HepG2 (cell line): ENCODE measurements around the gene DCAF6. TPM values are rescaled to one million over a fixed set of nuclear protein-coding genes. Genes with fewer than 3 reads are reported as not detected.

Experiments
- ATAC-seq: fragments of 200-7000 bp; cut with Tn5 transposase; 3 replicates; pipeline ENCODE4 v1.9.1; 2020; ENCODE audit warnings: mild to moderate bottlenecking, moderate library complexity
- BruUV-seq: library from RNA; stranded (reverse); fragments of 400-500 nt; replicated peaks from 2 replicates; lab custom pipeline; 2021; lab: Mats Ljungman, UMichigan
- CTCF ChIA-PET: fragments of 300-600 bp; formaldehyde crosslinking; extraction: SDS; loops from one replicate; lab custom pipeline; 2021; ENCODE audit warnings: low total read pairs, inconsistent platforms, low intra/inter-chr PET ratio; lab: Yijun Ruan, JAX
- POLR2A ChIA-PET: fragments of 350-600 bp; sonication (Branson Sonifier 250); formaldehyde crosslinking; loops from one replicate; lab custom pipeline; 2020; ENCODE audit warnings: antibody characterized with exemption, inconsistent platforms; lab: Yijun Ruan, JAX
- DNase-seq: peaks from one replicate; pipeline ENCODE4 v3.0.0-alpha.2; 2015; ENCODE audit warnings: low spot score
- FAIRE-seq: peaks from 3 replicates; lab custom pipeline; 2011; peaks lifted over from hg19 to GRCh38; lab: Jason Lieb, UNC
- H2AFZ ChIP-seq: one replicate; pipeline ENCODE4 v1.6.1; 2011; ENCODE audit warnings: low read length, inconsistent platforms
- H3K27ac ChIP-seq: fragments of 300-600 bp; 3 replicates; pipeline ENCODE4 v1.8.0; 2011; ENCODE audit warnings: mixed run types, mild to moderate bottlenecking, mixed read lengths, low read length, inconsistent platforms; ENCODE audit not compliant: insufficient read depth; ENCODE audit errors: extremely low read length
- H3K27me3 ChIP-seq, 2 experiments: fragments of 200-600 bp in 1 of 2; 2 replicates in 1 of 2; 3 replicates in 1 of 2; pipeline versions ENCODE4 v1.6.0 to v1.8.0; 2011; ENCODE audit warnings: low read length in 2 of 2, mild to moderate bottlenecking in 2 of 2, moderate library complexity in 2 of 2, inconsistent platforms in 1 of 2; ENCODE audit not compliant: insufficient read depth in 2 of 2, control insufficient read depth in 1 of 2
- H3K36me3 ChIP-seq, 2 experiments: fragments of 200-600 bp in 1 of 2; replicated peaks in 1 of 2; 2 replicates in 1 of 2; 3 replicates in 1 of 2; pipeline versions ENCODE4 v1.5.1 to v1.8.0; 2011; ENCODE audit warnings: low read length in 2 of 2, inconsistent platforms in 1 of 2; ENCODE audit not compliant: insufficient read depth in 2 of 2, control insufficient read depth in 1 of 2
- H3K4me1 ChIP-seq: 2 replicates; pipeline ENCODE4 v1.5.1; 2012; ENCODE audit warnings: low read length, inconsistent platforms; ENCODE audit not compliant: insufficient read depth
- H3K4me2 ChIP-seq: 2 replicates; pipeline ENCODE4 v1.6.0; 2011; ENCODE audit warnings: low read depth, low read length, inconsistent platforms
- H3K4me3 ChIP-seq, 3 experiments: fragments of 200-600 bp in 1 of 3; sonication (generic), shearing (Covaris generic) in 1 of 3; replicated peaks in 1 of 3; 2 replicates each; pipeline ENCODE4 v1.5.1; 2011 to 2016; ENCODE audit warnings: low read length in 3 of 3, inconsistent platforms in 2 of 3, low read depth in 2 of 3, mild to moderate bottlenecking in 2 of 3, control low read depth in 1 of 3, mixed read lengths in 1 of 3; ENCODE audit not compliant: insufficient read depth in 1 of 3
- H3K79me2 ChIP-seq: one replicate; pipeline ENCODE4 v1.6.1; 2011; ENCODE audit warnings: low read length, inconsistent platforms; ENCODE audit not compliant: insufficient read depth
- H3K9ac ChIP-seq: 2 replicates; pipeline ENCODE4 v1.6.0; 2011; ENCODE audit warnings: mild to moderate bottlenecking, low read depth, low read length, inconsistent platforms; ENCODE audit not compliant: insufficient read depth
- H3K9me3 ChIP-seq: 2 replicates; pipeline ENCODE4 v1.5.1; 2012; ENCODE audit warnings: mild to moderate bottlenecking, low read length
- H4K20me1 ChIP-seq: 2 replicates; pipeline ENCODE4 v1.6.0; 2011; ENCODE audit warnings: inconsistent platforms, mild to moderate bottlenecking, low read length, moderate library complexity; ENCODE audit not compliant: insufficient read depth
- ADNP ChIP-seq: sonication (generic); formaldehyde crosslinking; IDR thresholded peaks from 2 replicates; pipeline ENCODE4 v1.4.0; 2020; ENCODE audit warnings: missing genetic modification reagents
- DR1 ChIP-seq: sonication (generic); formaldehyde crosslinking; IDR thresholded peaks from 2 replicates; pipeline ENCODE4 v1.8.0; 2021; ENCODE audit warnings: mild to moderate bottlenecking, missing genetic modification reagents, inconsistent platforms
- GATA4 ChIP-seq: sonication (generic); IDR thresholded peaks from 2 replicates; pipeline ENCODE4 v1.6.1; 2016; ENCODE audit warnings: antibody characterized with exemption, low read depth, borderline replicate concordance
- HNRNPK ChIP-seq: fragments of 200-400 bp; formaldehyde crosslinking; IDR thresholded peaks from 2 replicates; pipeline ENCODE4 v1.6.1; 2018; ENCODE audit warnings: low read length, low read depth, moderate library complexity, mild to moderate bottlenecking; ENCODE audit not compliant: poor library complexity, severe bottlenecking
- MAFF ChIP-seq: IDR thresholded peaks from 2 replicates; pipeline ENCODE4 v1.6.1; 2011; ENCODE audit warnings: low read depth, low read length, improper control_type of control experiment
- MAFK ChIP-seq, 2 experiments: IDR thresholded peaks in 1 of 2; conservative IDR thresholded peaks in 1 of 2; 2 replicates each; pipeline ENCODE4 v1.6.1; 2011; ENCODE audit warnings: improper control_type of control experiment in 2 of 2, low read length in 2 of 2
- NFE2L2 ChIP-seq: fragments of 150-350 bp; IDR thresholded peaks from 2 replicates; pipeline ENCODE4 v1.6.1; 2014; ENCODE audit warnings: low read length
- SCMH1 ChIP-seq: sonication (generic); formaldehyde crosslinking; IDR thresholded peaks from 2 replicates; pipeline ENCODE4 v1.9.0; 2021; ENCODE audit warnings: missing genetic modification reagents, mild to moderate bottlenecking, borderline replicate concordance
- TAF15 ChIP-seq: fragments of 200-400 bp; formaldehyde crosslinking; IDR thresholded peaks from one replicate; pipeline ENCODE4 v1.6.1; 2018; ENCODE audit warnings: mild to moderate bottlenecking, low read depth, low read length; ENCODE audit not compliant: poor library complexity, severe bottlenecking
- ZNF7 ChIP-seq: IDR thresholded peaks from 2 replicates; pipeline ENCODE4 v1.6.1; 2016; ENCODE audit warnings: missing biosample characterization, missing genetic modification reagents
- WGBS: methylation state at CpG from one replicate; pipeline ENCODE4 v1.1.6; 2017; ENCODE audit warnings: low lambda C conversion rate; 5-methylcytosine and 5-hydroxymethylcytosine counted together
- in situ Hi-C: cut with HindIII; loops from 2 replicates; pipeline ENCODE4 v1.10.0; 2017; ENCODE audit warnings: low pct_unique_long_range_greater_than_20kb; ENCODE audit not compliant: extremely low pct_ligation_motif_present
- intact Hi-C: fragments of 100-400 bp; cut with micrococcal nuclease; formaldehyde crosslinking; loops from one replicate; pipeline ENCODE4 v1.10.0; 2022; ENCODE audit not compliant: unreplicated experiment
- polyA plus RNA-seq, 8 experiments: library from polyadenylated mRNA; depleted of rRNA in 3 of 8; stranded (reverse) in 7 of 8; unstranded in 1 of 8; fragments of >200 nt; fragmentation: Illumina TruSeq in 4 of 8; extraction: Trizol in 4 of 8; gene quantifications; 2 replicates each; pipeline versions ENCODE4 v1.2.1 to v1.2.3, GENCODE V29; 2011 to 2016; ENCODE audit warnings: low read depth in 4 of 8, missing spikeins in 1 of 8, mixed read lengths in 1 of 8; ENCODE audit not compliant: insufficient read depth in 1 of 8
- total RNA-seq, 5 experiments: library from RNA; depleted of rRNA; stranded (reverse); fragments of >200 nt; fragmentation: Illumina TruSeq; extraction: Trizol; gene quantifications; 2 replicates each; pipeline ENCODE4 v1.2.3, GENCODE V29; 2016; ENCODE audit warnings: low read depth in 1 of 5
- TF ChIP-seq, protein P1 (sequence below): sonication (generic); formaldehyde crosslinking; IDR thresholded peaks from 2 replicates; pipeline ENCODE4 v1.4.0; 2020; ENCODE audit warnings: missing genetic modification reagents, borderline replicate concordance

The DCAF6 gene
- total and polyA plus RNA-seq, 2 of the 13 experiments (the other 11 are each of a cell fraction or from before 2014, with no cell fraction given) = 24.7 to 33.7 TPM

DNA sequence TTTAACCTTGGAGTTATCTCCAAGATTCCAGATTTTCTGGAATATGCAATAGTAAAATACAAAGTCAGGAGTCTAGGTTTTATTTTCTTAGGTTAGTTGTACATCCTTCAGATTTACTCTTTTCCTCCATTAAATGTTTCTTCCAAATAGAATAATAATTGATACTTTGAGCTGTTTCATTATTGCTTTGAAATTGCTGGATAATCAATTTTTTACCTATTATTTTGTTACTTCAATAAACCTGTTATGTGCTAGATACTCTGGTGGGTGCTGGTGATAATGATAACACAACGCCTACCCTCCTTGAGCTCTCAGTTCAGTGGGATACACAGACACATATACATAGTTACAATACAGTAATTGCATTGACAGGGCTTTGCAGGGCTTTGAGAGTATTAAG is 120.9 kb downstream of the DCAF6 start:
- intact Hi-C loops (no loop called here), in situ Hi-C loops (no loop called here)
- ATAC-seq (no peak), DNase-seq (no peak), FAIRE-seq (no peak)
- no peak overlapping the region for H2AFZ ChIP-seq
- H3K4me1 ChIP-seq = peaks cover 11% of the 10 kb centered on the region; the same call in 1 of the 2 replicates
- WGBS = 96% methylated on average over 1 of the region's 1 CpG
- TF ChIP-seq, protein P1, sequence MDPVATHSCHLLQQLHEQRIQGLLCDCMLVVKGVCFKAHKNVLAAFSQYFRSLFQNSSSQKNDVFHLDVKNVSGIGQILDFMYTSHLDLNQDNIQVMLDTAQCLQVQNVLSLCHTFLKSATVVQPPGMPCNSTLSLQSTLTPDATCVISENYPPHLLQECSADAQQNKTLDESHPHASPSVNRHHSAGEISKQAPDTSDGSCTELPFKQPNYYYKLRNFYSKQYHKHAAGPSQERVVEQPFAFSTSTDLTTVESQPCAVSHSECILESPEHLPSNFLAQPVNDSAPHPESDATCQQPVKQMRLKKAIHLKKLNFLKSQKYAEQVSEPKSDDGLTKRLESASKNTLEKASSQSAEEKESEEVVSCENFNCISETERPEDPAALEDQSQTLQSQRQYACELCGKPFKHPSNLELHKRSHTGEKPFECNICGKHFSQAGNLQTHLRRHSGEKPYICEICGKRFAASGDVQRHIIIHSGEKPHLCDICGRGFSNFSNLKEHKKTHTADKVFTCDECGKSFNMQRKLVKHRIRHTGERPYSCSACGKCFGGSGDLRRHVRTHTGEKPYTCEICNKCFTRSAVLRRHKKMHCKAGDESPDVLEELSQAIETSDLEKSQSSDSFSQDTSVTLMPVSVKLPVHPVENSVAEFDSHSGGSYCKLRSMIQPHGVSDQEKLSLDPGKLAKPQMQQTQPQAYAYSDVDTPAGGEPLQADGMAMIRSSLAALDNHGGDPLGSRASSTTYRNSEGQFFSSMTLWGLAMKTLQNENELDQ (CRISPR knock-in tag) = no peak
- TF ChIP-seq DR1 (CRISPR knock-in tag) = no peak
- TF ChIP-seq ADNP (CRISPR knock-in tag) = no peak
- TF ChIP-seq ZNF7 (CRISPR knock-in tag) = no peak
- 0 out of 2 replicates have a peak, but pooled peaks have one; percentile 34 for TF ChIP-seq MAFF
- TF ChIP-seq HNRNPK = no peak
- no peak for TF ChIP-seq GATA4
- no peak for TF ChIP-seq SCMH1 (CRISPR knock-in tag)
- no peak for TF ChIP-seq NFE2L2
- peak in 1 of 2 experiments; percentile 33; a peak in 2 of 4 replicates for TF ChIP-seq MAFK (conservative IDR thresholded peaks at IDR 0.05 in 1 of 2, IDR thresholded peaks at IDR 0.05 in 1 of 2; ENCODE audit: low read length in 2 of 2)
- TF ChIP-seq TAF15 = no peak
- no TSS peak for BruUV-seq
- H3K9me3 ChIP-seq = no peaks in the 10 kb centered on the region
- no peaks in the 10 kb centered on the region for H3K27me3 ChIP-seq
- ChIA-PET POLR2A (no interaction called here), CTCF (no interaction called here)
- no peaks in the 10 kb centered on the region for H4K20me1 ChIP-seq
- H3K4me3 ChIP-seq = no peak overlapping the region
- no peak overlapping the region for H3K4me2 ChIP-seq
- no peaks in the 10 kb centered on the region for H3K79me2 ChIP-seq
- H3K9ac ChIP-seq = no peak overlapping the region
- peaks cover 2 to 22% of the 10 kb centered on the region in 2 experiments for H3K36me3 ChIP-seq
- no peak overlapping the region for H3K27ac ChIP-seq
